Right lobe of liver (tissue), 6 donors: ENCODE results near the gene DEFB108B. TPM values are rescaled to one million over a fixed set of nuclear protein-coding genes. Genes with fewer than 3 reads are reported as not detected.
"Not testable (repeated sequence)": the region's sequence is repeated elsewhere in the genome, so short reads cannot be mapped to it uniquely, and the experiment has no call there.

Experiments used
- ATAC-seq, 4 donors: fragments of 200-7000 bp; cut with Tn5 transposase; one replicate each; pipeline ENCODE4 v1.9.1; 2020; ENCODE audit warnings: mild to moderate bottlenecking in 4 of 4, moderate library complexity in 4 of 4
- DNase-seq, 3 donors: peaks; one replicate each; pipeline ENCODE4 v3.0.0-alpha.2; 2020
- H3K27ac ChIP-seq, 3 donors: fragments of 200-600 bp; one replicate each; pipeline ENCODE4 v1.8.0; 2022
- H3K27me3 ChIP-seq, 2 donors: fragments of 200-600 bp; one replicate each; pipeline ENCODE4 v1.8.0; 2022
- H3K36me3 ChIP-seq, 4 donors: fragments of 200-600 bp; sonication (generic) in 1 of 4; one replicate each; pipeline versions ENCODE4 v1.5.1 to v1.8.0; 2017 to 2022; ENCODE audit warnings: control low read depth in 1 of 4
- H3K4me1 ChIP-seq, 4 donors: fragments of 200-600 bp; sonication (generic) in 1 of 4; one replicate each; pipeline versions ENCODE4 v1.5.1 to v1.8.0; 2017 to 2022; ENCODE audit warnings: control low read depth in 1 of 4
- H3K4me3 ChIP-seq, 3 donors: fragments of 200-600 bp; one replicate each; pipeline ENCODE4 v1.8.0; 2022
- H3K9me3 ChIP-seq, 4 donors: fragments of 200-600 bp; sonication (generic) in 1 of 4; one replicate each; pipeline versions ENCODE4 v1.5.1 to v1.8.0; 2017 to 2022; ENCODE audit warnings: control low read depth in 1 of 4
- WGBS: methylation state at CpG from one replicate; pipeline ENCODE4 v1.1.6; 2018; ENCODE audit warnings: low coverage, low lambda C conversion rate; ENCODE audit not compliant: insufficient coverage; ENCODE audit errors: missing lambda C conversion rate; 5-methylcytosine and 5-hydroxymethylcytosine counted together
- intact Hi-C, 2 donors: fragments of 100-400 bp; cut with DNase I; formaldehyde crosslinking; loops; one replicate each; pipeline versions ENCODE4 v1.11.2 to v1.14.1; 2022
- total RNA-seq, 6 experiments: library from RNA; depleted of rRNA in 2 of 6; stranded (reverse); fragments of >200 nt in 2 of 6; fragmentation: NEBNext Ultra II Directional in 3 of 6; extraction: Animal tissue kit (Norgen Biotek cat#: 25700) in 3 of 6; gene quantifications; one replicate each; pipeline versions ENCODE4 v1.1.0 to v1.2.4, GENCODE V29; 2016 to 2023
- TF ChIP-seq, protein P1 (sequence below), 4 donors: fragments of 200-600 bp in 3 of 4; fragments of 450-650 bp in 1 of 4; IDR thresholded peaks; one replicate each; pipeline versions ENCODE4 v1.5.1 to v1.8.0; 2016 to 2022; ENCODE audit warnings: antibody characterized with exemption in 4 of 4, mild to moderate bottlenecking in 2 of 4
- donor health status: DM: no; HTN: yes; CAD: no.
- donor health status: DM: no; HTN: no; CAD: no.
- donor health status: DM: no; HTN: no; CAD: no.
- donor health status: DM: no; HTN: yes; CAD: no.
- donor health status: DM: no; HTN: yes; CAD: no.

DEFB108B gene
- total RNA-seq, 6 experiments from 2014 or later = not detected

DNA sequence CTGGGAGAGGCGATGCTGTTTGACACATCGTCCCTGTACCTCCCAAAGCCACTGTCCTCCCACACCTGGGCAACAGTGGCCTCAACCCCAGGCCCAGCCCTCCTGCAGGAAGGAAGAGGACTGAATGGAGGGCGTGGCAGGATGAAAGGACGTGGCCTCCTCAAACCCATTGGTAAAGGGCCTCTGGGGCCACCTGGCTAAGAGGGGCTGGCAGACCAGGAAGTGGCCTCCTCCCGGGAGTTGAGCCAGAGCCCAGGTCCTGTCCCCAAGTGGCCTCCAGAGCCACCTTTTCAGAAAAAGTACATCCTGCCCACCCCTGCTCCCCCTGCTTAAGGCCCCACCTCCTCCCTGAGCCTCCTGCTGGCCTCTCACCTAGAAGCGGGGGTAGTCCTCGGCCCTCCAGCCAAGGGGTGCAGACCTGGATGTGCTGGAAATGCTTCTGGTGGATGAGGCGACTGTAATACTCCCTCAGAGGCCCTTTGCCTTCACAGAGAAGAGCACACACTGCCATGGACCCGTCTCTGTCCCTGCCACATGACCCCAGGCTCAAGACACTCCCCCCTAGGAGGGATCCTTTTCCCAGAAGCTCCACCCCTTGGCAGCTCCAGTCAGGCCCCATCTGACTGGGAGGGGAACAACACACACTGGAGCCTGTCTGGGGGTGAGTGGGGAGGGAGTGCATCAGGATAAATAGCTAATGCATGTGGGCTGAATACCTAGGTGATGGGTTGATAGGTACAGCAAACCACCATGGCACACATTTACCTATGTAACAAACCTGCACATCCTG lies 28.6 kb upstream of the DEFB108B start:
- not testable (repeated sequence) for DNase-seq

DNA sequence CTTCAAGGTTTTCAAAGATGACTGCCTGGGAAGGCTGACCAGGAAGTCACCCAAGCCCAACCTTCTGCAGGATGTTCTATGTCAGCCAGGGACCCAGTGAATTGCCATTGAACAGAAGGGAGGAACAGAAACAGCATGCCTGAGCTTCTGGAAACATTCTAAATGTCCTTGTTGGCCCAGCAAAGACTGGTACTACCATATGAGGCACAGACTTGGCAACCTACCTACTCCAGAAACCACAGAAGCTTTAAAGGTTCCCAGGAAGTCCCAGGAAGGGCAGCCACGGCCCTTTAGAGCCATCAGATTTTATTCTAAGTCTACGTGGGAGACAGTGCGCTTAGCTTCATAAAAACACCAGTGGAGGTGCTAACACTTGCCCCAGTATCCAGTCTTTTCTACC lies 20.5 kb upstream of the DEFB108B start:
- ATAC-seq, H3K4me1 ChIP-seq, H3K9me3 ChIP-seq, H3K4me3 ChIP-seq, H3K27me3 ChIP-seq, DNase-seq, H3K36me3 ChIP-seq, intact Hi-C loops, H3K27ac ChIP-seq: not testable (repeated sequence)
- WGBS = 94% methylated on average over 3 of the region's 3 CpGs

More for the DNA sequence above, 28.6 kb upstream of the DEFB108B start:
- H3K36me3 ChIP-seq, H3K4me3 ChIP-seq, H3K9me3 ChIP-seq, H3K27ac ChIP-seq, H3K27me3 ChIP-seq, H3K4me1 ChIP-seq, ATAC-seq, intact Hi-C loops: not testable (repeated sequence)
- 81% methylated on average over 6 of the region's 9 CpGs for WGBS

DNA sequence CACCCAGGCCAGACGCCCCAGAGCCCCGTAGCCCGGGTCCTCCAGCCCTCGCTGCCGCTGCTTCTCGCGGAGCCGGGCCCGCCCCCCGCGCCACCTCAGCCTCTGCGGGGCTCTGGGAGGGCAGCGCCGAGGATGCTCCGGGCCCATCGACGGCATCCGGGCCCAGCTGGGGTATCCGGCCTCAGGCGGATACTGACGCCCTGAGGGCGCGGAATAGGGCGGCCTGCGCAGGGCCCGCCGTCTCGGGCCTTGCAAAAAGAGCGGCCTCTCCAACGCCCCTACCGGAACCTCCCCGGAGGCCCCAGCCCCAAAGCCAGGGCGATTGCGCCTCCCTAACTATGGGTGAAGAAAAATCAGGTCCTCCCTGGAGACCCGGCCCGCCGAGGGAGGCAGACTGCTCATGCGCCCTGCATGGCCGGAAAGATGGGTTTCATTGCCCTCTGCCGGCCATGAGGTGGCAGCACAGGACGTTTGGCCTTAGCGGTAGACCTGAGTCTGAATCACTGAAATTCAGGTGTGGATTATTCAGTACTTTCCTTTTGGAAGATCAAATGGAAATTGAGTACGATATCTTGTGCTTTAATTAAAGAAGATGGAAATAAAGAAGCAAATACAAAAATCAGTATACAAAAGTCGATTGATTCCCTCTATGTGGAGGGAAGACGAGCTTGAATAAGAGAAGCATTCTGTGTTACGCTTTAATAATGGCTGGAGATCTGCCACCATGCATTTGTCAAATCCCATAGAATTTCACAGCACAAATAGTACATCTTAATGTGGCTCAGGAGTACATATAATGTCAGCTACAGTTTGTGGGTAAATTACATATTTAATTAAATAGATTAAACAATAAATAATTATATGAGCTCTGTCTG lies 19.3 kb upstream of the DEFB108B start:
- TF ChIP-seq, protein P1, sequence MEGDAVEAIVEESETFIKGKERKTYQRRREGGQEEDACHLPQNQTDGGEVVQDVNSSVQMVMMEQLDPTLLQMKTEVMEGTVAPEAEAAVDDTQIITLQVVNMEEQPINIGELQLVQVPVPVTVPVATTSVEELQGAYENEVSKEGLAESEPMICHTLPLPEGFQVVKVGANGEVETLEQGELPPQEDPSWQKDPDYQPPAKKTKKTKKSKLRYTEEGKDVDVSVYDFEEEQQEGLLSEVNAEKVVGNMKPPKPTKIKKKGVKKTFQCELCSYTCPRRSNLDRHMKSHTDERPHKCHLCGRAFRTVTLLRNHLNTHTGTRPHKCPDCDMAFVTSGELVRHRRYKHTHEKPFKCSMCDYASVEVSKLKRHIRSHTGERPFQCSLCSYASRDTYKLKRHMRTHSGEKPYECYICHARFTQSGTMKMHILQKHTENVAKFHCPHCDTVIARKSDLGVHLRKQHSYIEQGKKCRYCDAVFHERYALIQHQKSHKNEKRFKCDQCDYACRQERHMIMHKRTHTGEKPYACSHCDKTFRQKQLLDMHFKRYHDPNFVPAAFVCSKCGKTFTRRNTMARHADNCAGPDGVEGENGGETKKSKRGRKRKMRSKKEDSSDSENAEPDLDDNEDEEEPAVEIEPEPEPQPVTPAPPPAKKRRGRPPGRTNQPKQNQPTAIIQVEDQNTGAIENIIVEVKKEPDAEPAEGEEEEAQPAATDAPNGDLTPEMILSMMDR (IDR thresholded peaks at IDR 0.05) = peak; percentile 71 to 81 (median 74)
- H3K9me3 ChIP-seq, H3K4me1 ChIP-seq, intact Hi-C loops, H3K27me3 ChIP-seq, H3K27ac ChIP-seq, H3K36me3 ChIP-seq: not testable (repeated sequence)
- 17% methylated on average over 12 of the region's 46 CpGs for WGBS
- ATAC-seq = peak; percentile 56 to 64 (median 64)
- H3K4me3 ChIP-seq = peak overlapping the region; percentile 20 to 45 (median 44)
- peak; percentile 80 to 84 (median 80) for DNase-seq

DNA sequence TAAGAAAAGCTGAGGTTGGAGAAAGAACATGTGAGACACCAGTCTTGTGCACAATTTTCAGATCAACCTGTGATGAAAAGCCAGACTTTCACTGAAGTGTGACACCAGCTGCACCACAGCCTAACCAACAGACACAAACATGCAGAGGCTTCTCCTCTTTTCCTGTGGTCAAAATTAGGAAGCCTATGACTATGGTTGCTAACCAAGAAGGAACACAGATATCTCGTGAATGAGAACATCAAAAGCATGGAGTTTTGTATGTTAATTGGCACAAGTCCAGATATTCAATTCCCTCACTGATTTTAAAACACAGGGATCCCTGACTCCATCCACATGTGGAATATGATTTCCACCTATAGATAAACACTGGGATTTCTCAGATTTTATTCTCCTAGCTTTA lies 11.5 kb upstream of the DEFB108B start:
- ATAC-seq, DNase-seq, H3K4me1 ChIP-seq, H3K27me3 ChIP-seq, H3K36me3 ChIP-seq, intact Hi-C loops, H3K27ac ChIP-seq, H3K4me3 ChIP-seq, H3K9me3 ChIP-seq: not testable (repeated sequence)
- WGBS = no CpG with 5 or more reads among the region's 1 CpG

DNA sequence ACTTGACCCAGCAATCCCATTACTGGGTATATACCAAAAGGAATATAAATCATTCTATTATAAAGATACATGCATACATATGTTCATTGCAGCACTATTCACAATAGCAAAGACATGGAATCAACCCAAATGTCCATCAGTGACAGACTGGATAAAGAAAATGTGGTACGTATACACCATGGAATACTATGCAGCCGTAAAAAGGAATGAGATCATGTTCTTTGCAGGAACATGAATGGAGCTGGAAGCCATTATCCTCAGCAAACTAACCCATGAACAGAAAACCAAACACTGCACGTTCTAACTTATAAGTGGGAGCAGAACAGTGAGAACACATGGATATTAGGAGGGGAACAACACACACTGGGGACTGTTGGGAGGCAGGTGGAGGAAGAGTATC lies 3.8 kb upstream of the DEFB108B start:
- H3K27me3 ChIP-seq, DNase-seq, H3K4me3 ChIP-seq, H3K27ac ChIP-seq, intact Hi-C loops, H3K36me3 ChIP-seq, H3K4me1 ChIP-seq, H3K9me3 ChIP-seq, ATAC-seq: not testable (repeated sequence)
- WGBS = 88% methylated on average over 3 of the region's 3 CpGs

DNA sequence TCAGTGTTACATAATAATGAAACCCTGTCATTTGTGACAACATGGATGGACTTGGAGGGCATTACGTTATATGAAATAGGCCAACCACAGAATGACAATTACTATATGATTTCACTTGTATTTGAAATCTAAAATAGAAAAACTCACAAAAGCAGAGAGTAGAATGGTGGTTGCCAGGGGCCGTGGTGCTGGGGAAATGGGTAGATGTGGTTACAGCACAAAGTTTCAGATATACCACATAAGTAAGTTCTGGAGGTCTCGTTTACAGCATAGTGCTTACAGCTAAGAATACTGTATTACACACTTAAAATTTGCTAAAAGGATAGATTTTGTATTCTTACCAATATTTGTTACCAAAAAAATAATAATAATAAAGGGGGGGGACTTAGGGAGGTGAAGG lies 3.3 kb upstream of the DEFB108B start:
- H3K27ac ChIP-seq, DNase-seq, H3K27me3 ChIP-seq, H3K36me3 ChIP-seq, H3K9me3 ChIP-seq, intact Hi-C loops, ATAC-seq, H3K4me3 ChIP-seq, H3K4me1 ChIP-seq: not testable (repeated sequence)
- WGBS = 65% methylated on average over 3 of the region's 3 CpGs

DNA sequence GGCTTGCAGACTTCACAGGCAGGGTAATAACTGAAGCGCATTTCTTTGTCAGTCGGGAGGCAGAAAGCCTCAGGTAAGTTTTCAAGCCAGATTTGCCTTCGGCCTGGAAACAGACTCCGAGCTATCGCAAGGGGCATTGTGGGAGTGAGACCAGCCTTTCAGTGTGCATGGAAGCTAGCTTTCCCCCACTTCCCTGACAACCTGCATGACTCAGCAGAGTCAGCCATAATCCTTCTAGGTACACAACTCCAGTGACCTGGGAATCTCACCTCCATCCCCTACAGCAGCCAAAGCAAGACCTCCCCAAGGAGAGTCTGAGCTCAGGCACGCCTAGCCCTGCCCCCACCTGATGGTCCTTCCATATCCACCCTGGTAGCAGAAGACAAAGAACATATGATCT lies 9.7 kb downstream of the DEFB108B start:
- H3K27me3 ChIP-seq, DNase-seq, H3K36me3 ChIP-seq, ATAC-seq, H3K4me3 ChIP-seq, H3K9me3 ChIP-seq, H3K27ac ChIP-seq, H3K4me1 ChIP-seq, intact Hi-C loops: not testable (repeated sequence)
- WGBS = 100% methylated on average over 1 of the region's 6 CpGs

DNA sequence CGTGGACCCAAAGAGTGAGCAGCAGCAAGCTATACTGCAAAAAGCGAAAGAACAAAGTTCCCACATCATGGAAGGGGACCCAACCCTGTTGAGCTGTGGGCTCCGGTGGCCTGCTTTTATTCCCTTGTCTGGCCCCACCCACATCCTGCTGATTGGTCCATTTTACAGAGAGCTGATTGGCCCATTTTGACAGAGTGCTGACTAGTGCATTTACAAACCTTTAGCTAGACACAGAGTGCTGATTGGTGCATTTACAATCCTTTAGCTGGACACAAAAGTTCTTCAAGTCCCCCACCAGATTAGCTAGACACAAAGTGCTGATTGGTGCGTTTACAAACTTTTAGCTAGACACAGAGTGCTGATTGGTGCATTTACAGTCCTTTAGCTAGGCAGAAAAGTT lies 10.4 kb downstream of the DEFB108B start:
- H3K27me3 ChIP-seq, ATAC-seq, H3K36me3 ChIP-seq, H3K9me3 ChIP-seq, H3K27ac ChIP-seq, H3K4me3 ChIP-seq, DNase-seq, H3K4me1 ChIP-seq, intact Hi-C loops: not testable (repeated sequence)
- 90% methylated on average over 2 of the region's 4 CpGs for whole genome bisulfite sequencing
